HG03045 (cell line): ENCODE data around the gene SLC25A24.
"Not testable (repeated sequence)": the region's sequence is repeated elsewhere in the genome, so short reads cannot be mapped to it uniquely, and the experiment has no call there.

Experiments used
- ATAC-seq: cut with Tn5 transposase; IDR thresholded peaks from one replicate; pipeline ENCODE4 v1.9.1; 2021; ENCODE audit warnings: mild to moderate bottlenecking, moderate library complexity; ENCODE audit not compliant: unreplicated experiment

SLC25A24 gene

DNA sequence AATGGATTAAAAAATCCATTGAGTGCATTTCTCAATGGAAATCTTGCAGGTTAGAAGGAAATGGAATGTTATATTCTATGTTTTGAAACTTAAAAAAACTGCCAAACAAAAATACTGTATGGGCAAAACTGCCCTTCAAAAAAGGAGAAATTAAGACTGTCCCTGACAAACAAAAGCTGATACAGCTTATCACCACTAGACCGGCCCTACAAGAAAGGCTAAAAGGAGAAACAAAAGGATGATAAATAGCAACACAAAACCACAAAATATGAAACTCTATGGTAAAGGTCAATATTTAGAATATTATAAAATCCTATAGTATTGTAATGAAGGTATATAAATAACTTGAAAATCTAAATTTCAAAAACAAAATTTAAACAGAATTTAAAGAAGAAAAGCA lies 60.0 kb downstream of the SLC25A24 start:
- ATAC-seq = no peak

DNA sequence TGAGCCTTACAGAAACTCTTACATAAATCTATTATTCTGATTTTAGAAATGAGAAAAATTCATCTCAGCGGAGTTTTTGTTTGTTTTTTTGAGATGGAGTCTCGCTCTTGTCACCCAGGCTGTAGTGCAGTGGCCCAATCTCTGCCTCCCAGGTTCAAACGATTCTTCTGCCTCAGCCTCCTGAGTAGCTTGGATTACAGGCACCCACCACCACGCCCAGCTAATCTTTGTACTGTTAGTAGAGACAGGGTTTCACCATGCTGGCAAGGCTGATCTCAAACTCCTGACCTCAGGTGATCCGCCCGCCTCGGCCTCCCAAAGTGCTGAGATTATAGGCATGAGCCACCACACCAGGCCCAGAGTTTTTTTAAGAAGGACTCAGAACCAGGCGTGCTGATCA lies 60.6 kb downstream of the SLC25A24 start:
- ATAC-seq = not testable (repeated sequence)

DNA sequence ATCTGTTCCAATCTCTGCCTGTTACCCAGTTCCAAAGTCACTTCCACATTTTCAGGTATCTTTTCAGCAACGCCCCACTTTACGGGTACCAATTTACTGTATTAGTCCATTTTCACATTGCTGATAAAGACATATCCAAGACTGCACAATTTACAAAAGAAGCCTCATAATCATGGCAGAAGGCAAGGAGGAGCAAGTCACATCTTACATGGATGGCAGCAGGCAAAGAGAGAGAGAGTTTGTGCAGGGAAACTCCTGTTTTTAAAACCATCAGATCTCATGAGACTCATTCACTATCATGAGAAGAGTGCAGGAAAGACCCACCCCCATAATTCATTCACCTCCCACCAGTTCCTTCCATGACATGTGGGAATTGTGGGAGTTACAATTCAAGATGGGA lies 67.0 kb downstream of the SLC25A24 start:
- not testable (repeated sequence) for ATAC-seq

DNA sequence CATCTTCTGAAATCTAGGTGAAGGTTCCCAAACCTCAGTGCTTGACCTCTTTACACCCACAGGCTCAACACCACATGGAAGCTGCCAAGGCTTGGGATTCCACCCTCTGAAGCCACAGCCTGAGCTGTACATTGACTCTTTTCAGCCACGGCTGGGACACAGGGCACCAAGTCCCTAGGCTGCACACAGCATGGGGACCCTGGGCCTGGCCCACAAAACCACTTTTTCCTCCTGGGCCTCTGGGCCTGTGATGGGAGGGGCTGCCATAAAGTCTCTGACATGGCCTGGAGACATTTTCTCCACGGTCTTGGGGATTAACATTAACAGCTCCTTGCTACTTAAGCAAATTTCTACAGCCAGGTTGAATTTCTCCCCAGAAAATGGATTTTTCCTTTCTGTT lies 67.8 kb downstream of the SLC25A24 start:
- ATAC-seq = not testable (repeated sequence)

DNA sequence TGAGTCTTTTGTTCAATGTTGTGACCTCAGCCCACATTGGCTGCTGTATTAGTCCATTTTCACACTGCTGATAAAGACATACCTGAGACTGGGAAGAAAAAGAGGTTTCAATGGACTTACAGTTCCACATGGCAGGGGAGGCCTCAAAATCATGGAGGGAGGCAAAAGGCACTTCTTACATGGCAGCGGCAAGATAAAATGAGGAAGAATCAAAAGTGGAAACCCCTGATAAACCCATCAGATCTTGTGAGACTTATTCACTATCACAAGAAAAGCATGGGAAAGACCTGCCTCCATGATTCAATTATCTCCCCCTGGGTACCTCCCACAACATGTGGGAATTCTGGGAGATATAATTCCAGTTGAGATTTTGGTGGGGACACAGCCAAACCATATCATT lies 68.9 kb downstream of the SLC25A24 start:
- not testable (repeated sequence) for ATAC-seq

DNA sequence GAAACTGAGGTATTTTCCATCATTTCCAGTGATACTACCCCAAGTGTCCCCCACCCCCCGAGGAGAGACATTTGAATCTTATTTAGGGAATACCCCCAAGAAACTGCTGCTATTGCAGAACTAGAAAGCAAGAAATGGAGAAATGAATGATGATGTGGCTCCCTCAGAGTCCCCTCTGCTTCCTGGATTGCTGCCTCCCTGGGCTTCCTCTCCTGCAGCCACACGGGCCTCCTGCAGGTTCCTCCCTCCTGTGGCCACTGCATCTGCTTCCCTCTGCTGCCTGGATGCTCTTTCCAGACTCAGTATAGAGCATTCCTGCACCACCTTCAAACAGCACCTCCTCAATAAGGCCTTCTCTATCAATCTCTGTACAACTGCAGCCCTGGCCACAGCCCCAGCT lies 69.3 kb downstream of the SLC25A24 start:
- ATAC-seq = no peak

DNA sequence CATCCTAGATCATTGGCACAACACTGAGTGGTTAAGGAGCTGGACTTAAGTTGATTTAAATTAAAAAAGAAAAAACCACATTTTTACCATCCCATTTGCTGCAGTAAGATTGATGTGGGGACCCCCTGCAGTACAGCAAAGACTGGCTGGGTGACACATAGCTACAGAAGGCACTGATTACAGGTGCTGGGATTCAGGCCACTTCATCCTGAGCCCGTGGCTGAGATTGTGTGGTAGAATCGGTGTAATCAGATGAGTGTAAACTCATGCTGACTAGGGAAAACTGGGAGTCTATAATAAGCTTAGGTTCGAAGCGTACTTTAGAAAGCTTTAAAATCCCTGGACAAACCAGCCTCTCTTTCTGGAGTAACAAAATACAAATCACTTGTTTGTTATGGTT lies 70.1 kb downstream of the SLC25A24 start:
- no peak for ATAC-seq

DNA sequence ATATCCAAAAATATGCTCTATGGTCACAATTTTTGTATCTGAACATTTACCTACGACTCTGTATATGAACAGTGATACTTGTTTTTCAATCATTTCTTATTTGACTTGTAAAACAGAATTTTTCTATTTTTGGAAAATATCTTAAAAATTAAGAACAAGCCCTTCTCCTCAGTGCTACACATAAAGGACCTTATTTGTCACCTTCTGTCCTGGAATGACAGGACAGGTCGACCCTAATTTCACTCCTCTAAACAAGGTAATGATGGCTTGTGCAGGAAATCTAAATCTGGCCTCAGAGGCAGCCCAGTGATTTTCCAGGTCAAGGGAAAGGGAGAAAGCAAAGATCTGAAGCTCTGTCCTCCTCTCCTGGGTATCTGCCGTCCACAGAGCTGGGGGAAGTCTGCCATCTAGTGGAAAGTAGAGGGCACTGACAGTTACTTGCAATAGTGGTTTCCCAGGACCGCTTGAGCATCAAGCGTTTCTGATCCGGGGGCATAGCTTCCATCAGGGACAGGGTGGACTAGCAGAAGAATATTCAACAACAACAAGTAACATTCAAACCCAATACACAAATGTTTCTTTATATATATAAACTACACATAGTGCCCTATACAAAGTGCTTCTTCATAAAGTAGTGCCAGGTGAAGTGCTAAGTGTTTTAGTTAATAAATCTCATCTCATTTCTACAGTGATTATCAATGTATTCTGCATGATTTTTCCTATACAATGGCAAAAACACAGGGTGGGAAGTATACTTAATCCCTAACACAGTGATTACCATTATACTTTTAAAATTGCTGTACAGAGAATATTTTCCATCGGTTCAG lies 74.6 kb downstream of the SLC25A24 start:
- peak; percentile 87 for ATAC-seq

DNA sequence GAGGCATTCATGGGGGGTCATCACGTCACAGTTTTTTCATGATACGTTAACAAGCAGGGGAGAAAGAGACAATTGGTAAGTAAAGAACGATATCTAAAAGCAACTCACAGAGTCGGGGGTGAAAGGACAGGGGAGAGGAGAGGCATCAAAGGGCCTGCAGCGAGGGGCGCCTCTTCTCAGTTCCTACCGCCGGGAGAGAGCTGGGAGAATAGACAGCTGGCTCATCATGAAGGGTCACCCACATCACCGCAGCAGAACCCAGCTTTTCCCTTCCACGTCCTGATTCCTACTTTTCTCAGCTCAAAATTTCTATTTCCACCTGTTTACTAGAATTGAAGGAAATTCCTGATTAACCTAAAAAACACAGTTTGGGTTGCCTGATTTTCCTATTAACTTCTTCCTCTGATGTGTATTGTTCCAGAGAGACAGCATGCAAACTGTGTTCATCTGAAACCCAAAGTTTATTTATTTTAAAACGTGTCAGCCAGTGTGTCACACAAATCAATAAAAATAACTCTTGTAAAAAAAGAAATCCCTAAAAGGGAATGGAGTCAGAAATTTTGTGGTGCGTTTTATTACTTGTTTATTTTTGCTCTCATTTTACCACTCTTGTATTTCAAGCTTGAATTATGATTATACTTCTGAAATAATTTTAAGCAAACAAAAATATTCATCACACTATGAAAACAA lies 75.4 kb downstream of the SLC25A24 start:
- no peak for ATAC-seq

DNA sequence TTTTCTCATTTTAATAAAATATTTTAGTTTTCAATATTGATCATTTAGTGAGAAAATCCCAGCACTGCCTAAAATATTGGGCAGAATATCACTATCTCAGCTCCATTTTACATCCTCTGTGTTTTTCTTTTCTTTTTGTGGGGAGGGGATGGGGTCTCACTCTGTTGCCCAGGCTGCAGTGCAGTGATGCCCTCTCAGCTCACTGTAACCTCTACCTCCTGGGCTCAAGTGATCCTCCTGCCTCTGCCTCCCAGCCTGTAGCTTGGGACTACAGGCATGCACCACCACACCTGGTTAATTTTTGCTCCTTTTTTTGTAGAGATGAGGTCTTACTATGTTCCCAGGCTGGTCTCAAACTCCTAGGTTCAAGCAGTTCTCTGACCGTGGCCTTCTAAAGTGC lies 76.1 kb downstream of the SLC25A24 start:
- no peak for ATAC-seq

DNA sequence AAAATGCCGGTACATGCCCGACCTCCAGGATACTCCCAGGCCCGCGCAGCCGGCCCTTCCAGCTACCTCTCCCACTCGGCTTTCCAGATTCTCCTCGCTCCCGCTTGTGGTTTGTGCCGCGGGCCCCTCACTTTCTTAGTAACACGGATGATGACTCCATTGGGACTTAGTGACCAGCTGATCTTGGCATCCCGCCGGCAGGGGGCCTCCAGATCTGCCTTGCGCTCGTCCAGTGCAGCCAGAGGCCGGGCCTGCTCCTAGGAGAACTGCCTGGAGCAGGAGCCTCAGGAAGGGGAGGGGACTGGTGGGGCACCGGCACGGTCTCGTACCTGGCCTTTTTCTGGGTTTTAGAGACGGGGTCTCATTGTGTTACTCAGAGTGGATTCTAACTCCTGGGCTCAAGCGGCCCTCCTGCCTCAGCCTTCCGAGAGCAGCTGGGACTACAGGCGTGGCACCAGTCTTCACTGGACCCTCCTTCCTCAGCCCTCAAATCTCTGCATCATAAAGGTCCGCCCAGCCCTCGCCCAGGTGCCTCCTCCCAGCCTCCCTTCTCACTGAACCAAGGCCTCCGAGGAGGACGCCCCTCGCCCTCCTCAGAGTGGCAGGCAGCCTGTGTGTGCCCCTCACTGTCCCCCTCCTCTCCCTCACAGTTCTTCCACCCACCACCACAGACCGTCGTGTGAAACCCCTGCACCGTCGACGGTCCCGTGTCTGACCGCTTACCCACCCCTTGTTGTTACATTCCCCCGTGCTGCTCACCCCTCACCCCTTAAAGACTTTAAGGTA lies 78.6 kb downstream of the SLC25A24 start:
- ATAC-seq = no peak

DNA sequence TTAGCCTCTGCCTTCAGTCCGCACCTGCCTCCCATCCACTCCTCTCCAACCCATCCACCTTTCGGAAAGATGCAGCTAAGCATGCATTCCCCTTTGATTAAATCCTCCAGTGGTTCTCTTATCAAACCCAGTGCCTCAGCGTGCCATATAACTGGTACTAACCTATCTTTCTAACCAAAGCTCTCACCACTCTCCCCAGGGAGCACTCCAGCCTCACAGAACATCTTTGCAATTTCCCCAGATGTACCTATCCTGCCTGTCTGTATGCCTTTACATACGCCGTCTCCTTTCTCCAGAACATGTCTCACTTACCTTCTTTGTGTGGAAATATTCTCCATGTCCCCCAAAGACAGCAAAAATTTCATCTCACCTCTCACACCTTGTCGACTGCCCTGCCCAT lies 80.0 kb downstream of the SLC25A24 start:
- ATAC-seq = no peak

DNA sequence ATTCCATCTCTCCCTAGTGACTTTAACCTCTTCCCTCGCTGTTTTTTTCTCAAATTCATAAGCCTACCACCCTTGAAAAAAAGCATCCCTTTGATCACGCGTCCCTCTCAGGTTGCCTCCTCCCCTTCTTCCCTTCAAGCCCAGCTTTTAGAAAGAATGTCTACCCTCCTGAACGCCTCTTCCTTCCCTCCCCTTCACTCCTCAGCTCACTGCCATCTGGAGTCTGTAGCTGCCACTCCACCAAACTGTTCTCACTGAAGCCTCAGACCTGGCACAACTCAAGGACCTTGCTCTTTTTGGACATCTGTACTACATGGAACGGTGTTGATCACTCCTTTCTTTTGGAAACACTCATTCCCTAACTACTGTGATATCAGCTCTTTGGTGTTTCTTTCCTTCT lies 80.6 kb downstream of the SLC25A24 start:
- ATAC-seq = no peak

DNA sequence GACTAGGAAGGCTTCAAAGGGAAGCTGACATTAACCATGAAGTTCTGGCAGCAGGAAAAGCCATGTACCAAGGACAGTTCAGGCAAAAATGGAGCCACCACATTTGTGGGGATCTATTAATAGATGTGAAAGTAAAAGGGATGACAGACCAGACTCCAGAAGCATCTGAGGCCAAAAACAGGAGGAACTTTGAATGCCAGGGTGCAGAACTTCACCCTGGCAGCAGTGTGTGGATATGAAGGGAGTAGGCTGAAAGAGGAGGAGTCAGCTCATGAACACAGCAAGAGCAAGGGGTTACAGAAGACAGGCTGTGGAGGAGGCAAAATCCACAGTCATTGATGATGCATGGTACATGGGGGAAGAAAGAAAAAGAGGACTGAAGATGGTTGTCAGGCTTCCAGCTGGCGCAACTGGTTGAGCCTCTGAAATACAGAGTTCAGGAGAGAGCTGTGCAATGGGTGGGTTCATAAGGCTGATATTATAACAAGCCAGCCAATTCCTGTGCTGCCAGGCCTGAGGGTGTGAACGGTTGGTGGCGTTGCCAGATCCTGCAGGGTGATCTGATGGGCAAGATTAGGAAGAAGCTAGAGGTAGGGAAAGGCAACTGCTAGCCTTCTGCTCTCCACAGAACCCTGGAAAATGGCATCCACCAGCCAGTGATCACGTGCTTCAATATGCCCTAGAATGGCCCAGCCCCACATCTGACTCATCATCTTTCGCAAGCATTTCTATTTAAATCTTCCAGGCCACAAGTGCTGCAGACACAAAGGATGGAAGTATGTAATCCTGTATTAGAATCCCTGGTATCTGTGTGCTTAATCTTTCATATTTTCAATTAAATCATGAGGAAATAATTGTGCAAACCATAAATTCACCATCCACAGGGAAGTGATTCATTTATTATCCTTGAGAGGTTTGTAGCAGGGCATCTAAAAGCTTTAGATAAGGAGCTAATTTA lies 81.9 kb downstream of the SLC25A24 start:
- no peak for ATAC-seq

DNA sequence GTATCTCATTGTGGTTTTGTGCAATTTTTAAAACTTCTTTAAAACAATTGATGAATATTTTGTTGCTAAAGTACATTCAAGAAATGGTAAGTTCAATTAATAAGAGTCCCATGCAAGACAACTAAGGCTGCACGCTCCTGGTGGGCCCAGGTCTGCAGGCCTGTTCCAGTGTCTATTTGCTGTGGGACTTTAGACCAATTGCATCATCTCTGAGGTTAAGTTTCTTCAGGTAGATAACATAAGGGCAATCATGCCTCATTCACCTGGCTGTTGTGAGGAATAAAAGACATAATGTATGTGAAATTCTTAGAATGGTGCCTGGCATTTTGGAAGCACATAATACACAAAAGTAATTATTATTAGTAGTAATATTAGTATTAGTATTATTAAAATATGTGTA lies 82.9 kb downstream of the SLC25A24 start:
- no peak for ATAC-seq

DNA sequence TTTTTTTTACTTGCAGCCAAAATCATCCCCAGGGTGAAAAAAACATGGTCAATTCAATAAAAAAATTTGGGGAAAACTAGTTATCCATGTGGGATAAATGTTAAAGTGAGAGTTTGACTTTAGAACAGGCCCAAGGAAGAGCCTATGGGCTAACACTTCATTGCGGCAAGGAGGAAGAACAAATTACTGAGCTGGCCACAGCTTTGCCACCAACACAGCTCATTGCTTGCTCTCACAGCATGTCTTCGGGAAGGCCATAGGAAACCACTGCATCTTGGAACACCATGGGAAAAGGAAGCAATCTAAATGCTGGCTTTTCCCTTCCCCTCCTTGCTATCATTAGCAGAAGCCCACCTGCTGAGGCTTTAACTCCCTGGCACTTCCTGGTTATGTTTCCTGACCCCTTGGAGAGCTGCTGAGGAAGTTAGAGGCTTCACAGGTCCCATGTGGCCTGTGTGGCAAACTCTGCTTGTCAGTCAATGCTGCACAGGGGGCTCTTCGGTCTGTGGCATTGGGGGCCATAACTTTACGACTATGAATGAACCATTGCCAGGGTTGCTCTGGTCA lies 86.0 kb downstream of the SLC25A24 start:
- ATAC-seq = no peak

DNA sequence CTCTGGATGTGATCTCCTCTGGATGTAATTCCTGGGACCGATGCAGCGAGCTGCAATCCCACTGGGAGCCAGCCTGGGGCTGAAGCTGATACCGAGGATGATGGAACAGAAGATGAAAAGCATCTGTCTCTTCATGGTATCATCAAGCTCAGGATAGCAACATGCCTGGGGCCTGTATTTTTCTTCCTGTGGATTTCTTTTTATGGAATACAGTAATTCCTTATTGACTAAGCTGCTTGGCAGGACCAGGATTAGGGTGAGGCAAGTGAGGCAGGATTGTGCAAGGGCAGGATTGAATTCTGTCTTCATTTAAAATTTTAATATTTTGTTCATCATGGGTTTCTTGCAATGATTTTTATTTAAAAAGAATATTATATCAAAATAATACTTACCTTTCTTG lies 86.6 kb downstream of the SLC25A24 start:
- no peak for ATAC-seq

DNA sequence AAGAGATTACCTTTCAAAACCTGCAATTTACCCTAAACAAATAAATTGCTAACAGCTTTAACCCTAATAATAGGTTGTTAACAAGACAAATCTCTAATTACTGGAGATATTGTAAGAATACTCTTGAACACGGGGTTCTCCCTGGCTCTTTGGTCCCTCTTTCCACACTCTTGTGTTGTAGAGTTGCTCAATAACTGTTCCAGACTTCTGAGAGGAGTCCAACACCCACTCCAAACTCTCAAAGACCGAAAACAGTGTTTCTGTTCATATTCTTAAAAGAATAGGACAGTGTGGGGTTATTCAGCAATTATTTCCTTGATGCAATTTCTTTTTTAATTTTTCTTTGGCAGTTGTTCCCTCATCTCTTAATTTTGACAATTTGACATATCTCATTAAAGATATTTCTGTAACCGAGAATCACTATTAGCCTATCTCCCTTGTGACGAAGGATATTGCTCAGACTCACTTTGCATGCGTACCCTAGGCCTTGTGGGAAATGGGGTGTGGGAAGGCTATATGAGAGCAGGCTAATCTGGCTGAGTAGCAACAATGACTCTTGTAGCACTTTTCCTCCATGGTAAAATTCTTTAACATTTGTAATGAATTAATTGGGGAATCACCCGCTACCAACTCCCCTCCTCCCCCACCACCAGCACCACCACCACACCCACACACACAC lies 90.7 kb downstream of the SLC25A24 start:
- no peak for ATAC-seq

DNA sequence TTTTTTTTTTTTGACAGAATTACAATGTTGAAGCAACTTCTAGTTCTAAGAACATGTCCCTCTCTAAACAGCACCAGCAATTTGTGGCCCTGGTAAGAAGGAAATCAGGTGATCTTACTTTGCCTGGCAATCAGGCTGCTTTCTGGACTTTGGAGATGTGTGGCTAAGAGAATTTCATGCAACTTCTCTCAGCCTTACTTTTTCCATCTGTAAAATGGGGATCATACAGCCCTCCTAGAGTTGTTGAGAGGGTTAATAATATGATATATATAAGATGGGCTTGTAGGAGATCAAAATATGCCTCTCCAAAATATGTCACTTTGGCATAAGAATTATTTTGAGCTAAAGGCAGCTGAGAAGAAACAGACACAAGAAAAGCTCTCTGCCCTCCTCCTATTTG lies 92.0 kb downstream of the SLC25A24 start:
- no peak for ATAC-seq

DNA sequence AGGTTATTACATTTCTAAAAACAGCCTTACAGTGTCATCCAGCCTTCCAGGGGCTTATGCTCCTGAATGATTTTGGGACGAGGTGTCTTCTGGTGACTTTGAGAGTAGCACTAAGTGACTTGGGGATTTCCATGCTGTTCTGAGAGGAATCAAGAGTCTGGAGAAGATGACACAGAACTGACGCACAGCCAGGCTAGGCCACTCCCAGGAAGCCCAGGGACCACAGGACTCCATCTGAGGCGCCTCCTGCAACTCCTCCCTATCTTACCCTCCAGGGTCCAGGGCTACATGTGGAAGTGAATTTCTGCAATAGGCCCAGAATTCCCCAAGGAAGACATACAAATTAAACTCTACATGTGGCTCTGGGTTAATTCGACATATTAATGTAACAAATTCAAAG lies 92.5 kb downstream of the SLC25A24 start:
- no peak for ATAC-seq
